ENCODE results near the gene EFCAB12. TPM values are rescaled to one million over a fixed set of nuclear protein-coding genes. Genes with fewer than 3 reads are reported as not detected.

The EFCAB12 gene
- polyA plus RNA-seq, 2 of the 4 experiments (the other 2 are of a cell fraction): 0.62 to 1.1 TPM

DNA sequence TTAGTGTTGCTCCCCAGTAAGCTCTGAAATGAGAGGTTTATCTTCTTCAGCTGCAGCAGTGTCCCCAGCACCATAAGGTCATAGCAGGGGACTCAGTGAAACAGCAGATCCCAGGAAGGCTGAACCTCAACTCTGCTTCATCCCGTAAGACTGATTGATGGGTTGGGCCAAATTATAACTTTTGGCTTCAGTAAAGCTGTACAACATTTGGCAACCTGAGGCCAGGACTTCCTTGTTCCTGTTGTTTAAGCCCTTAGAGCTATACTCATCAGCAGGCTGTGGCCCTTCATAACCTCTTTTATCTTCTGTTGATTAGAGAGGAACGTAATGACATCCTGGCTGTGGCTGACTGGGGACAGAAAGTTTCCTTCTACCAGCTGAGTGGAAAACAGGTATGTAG is 40.6 kb upstream of the EFCAB12 start (continued):
- TF ChIP-seq HES2 (IDR thresholded peaks at IDR 0.05) (no peak), BHLHE40 (IDR thresholded peaks at IDR 0.05; ENCODE audit: low read depth, low read length) (no peak), RNF2 (IDR thresholded peaks at IDR 0.05; ENCODE audit: borderline replicate concordance, low read depth) (no peak), KDM1A (IDR thresholded peaks at IDR 0.05; ENCODE audit: low read depth) (no peak), CHD4 (IDR thresholded peaks at IDR 0.05; ENCODE audit: borderline replicate concordance) (no peak), ATOH8 (CRISPR knock-in tag; IDR thresholded peaks at IDR 0.05; ENCODE audit: low read depth) (no peak), NPAS2 (CRISPR knock-in tag; IDR thresholded peaks at IDR 0.05; ENCODE audit: borderline replicate concordance) (no peak)

DNA sequence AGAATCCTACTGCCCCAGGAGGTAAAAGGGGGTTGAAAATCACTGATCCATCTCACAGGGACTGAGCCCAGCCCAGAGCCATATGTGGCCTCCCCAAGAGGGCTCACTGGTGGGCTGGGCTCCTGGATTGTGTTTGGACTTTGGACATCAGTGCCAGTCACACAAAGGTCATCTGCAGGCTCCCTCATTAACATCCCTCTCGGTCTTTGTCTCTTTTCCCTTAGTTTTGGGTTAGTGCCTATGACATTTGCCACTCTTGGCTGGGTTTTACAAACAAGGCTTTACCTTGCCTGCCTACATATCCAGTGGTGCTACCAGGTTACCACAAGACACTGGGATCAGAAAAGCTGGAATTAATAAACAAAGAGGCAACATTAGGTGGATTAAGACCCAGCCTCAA is 39.5 kb upstream of the EFCAB12 start:
- Histone ChIP-seq H3K4me2 (no peak overlapping the region), H3K9me3 (no peaks in the 10 kb centered on the region), H3K4me3 (no peak overlapping the region), H3K27ac (no peak overlapping the region), H3K4me1 (no peaks in the 10 kb centered on the region)
- DNase-seq (ENCODE audit: low read depth in 1 of 2, low spot score in 1 of 2) (no peak), FAIRE-seq (no peak), ATAC-seq (no peak)
- ChIA-PET CTCF (no interaction called here), POLR2A (no interaction called here)
- TF ChIP-seq CEBPB (IDR thresholded peaks at IDR 0.05) (no peak), JUN (IDR thresholded peaks at IDR 0.05) (no peak), ZC3H11A (IDR thresholded peaks at IDR 0.05) (no peak), KDM1A (IDR thresholded peaks at IDR 0.05; ENCODE audit: low read depth) (no peak)
- 40% methylated on average over 1 of the region's 1 CpG for WGBS (ENCODE audit: missing lambda C conversion rate)

- POLR2A ChIA-PET: no interaction called here
- H3K4me1 ChIP-seq: no peaks in the 10 kb centered on the region
- CTCF ChIA-PET: interaction anchor here (1.0 kb wide), 1 partner anchor 9 kb away, joined by 4 read pairs; no protein-coding TSS in a partner anchor
- TF ChIP-seq MAX (IDR thresholded peaks at IDR 0.05) (no peak), NR3C1 (IDR thresholded peaks at IDR 0.05) (no peak), EP300 (IDR thresholded peaks at IDR 0.05) (no peak), RFX5 (IDR thresholded peaks at IDR 0.05) (no peak), RCOR1 (IDR thresholded peaks at IDR 0.05; ENCODE audit: low read depth, low read length) (no peak), CHD4 (IDR thresholded peaks at IDR 0.05; ENCODE audit: borderline replicate concordance) (no peak), JUN (IDR thresholded peaks at IDR 0.05) (no peak), ATOH8 (CRISPR knock-in tag; IDR thresholded peaks at IDR 0.05; ENCODE audit: low read depth) (no peak), POLR2A (IDR thresholded peaks at IDR 0.05; ENCODE audit: low read length) (no peak), ZC3H11A (IDR thresholded peaks at IDR 0.05) (no peak), CEBPB (IDR thresholded peaks at IDR 0.05) (no peak), POLR2AphosphoS2 (conservative IDR thresholded peaks at IDR 0.05; ENCODE audit: low read length) (no peak), NFE2L2 (conservative IDR thresholded peaks at IDR 0.05; ENCODE audit: low read length) (no peak), FOXS1 (CRISPR knock-in tag; IDR thresholded peaks at IDR 0.05) (no peak)
- TF ChIP-seq, protein P1, sequence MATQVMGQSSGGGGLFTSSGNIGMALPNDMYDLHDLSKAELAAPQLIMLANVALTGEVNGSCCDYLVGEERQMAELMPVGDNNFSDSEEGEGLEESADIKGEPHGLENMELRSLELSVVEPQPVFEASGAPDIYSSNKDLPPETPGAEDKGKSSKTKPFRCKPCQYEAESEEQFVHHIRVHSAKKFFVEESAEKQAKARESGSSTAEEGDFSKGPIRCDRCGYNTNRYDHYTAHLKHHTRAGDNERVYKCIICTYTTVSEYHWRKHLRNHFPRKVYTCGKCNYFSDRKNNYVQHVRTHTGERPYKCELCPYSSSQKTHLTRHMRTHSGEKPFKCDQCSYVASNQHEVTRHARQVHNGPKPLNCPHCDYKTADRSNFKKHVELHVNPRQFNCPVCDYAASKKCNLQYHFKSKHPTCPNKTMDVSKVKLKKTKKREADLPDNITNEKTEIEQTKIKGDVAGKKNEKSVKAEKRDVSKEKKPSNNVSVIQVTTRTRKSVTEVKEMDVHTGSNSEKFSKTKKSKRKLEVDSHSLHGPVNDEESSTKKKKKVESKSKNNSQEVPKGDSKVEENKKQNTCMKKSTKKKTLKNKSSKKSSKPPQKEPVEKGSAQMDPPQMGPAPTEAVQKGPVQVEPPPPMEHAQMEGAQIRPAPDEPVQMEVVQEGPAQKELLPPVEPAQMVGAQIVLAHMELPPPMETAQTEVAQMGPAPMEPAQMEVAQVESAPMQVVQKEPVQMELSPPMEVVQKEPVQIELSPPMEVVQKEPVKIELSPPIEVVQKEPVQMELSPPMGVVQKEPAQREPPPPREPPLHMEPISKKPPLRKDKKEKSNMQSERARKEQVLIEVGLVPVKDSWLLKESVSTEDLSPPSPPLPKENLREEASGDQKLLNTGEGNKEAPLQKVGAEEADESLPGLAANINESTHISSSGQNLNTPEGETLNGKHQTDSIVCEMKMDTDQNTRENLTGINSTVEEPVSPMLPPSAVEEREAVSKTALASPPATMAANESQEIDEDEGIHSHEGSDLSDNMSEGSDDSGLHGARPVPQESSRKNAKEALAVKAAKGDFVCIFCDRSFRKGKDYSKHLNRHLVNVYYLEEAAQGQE (IDR thresholded peaks at IDR 0.05): no peak
- TF ChIP-seq, protein P2, sequence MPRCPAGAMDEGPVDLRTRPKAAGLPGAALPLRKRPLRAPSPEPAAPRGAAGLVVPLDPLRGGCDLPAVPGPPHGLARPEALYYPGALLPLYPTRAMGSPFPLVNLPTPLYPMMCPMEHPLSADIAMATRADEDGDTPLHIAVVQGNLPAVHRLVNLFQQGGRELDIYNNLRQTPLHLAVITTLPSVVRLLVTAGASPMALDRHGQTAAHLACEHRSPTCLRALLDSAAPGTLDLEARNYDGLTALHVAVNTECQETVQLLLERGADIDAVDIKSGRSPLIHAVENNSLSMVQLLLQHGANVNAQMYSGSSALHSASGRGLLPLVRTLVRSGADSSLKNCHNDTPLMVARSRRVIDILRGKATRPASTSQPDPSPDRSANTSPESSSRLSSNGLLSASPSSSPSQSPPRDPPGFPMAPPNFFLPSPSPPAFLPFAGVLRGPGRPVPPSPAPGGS (IDR thresholded peaks at IDR 0.05): no peak
- TF ChIP-seq, protein P3, sequence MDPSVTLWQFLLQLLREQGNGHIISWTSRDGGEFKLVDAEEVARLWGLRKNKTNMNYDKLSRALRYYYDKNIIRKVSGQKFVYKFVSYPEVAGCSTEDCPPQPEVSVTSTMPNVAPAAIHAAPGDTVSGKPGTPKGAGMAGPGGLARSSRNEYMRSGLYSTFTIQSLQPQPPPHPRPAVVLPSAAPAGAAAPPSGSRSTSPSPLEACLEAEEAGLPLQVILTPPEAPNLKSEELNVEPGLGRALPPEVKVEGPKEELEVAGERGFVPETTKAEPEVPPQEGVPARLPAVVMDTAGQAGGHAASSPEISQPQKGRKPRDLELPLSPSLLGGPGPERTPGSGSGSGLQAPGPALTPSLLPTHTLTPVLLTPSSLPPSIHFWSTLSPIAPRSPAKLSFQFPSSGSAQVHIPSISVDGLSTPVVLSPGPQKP (IDR thresholded peaks at IDR 0.05; ENCODE audit: low read depth, low read length): no peak
- DNase-seq (ENCODE audit: low read depth in 1 of 2, low spot score in 1 of 2) (no peak), FAIRE-seq (no peak), ATAC-seq (no peak)
- H3K27ac ChIP-seq: no peak overlapping the region
- H3K9me3 ChIP-seq: no peaks in the 10 kb centered on the region
- H3K4me2 ChIP-seq: no peak overlapping the region
- no peak overlapping the region for H3K4me3 ChIP-seq
- WGBS (ENCODE audit: missing lambda C conversion rate): 90% methylated on average over 4 of the region's 4 CpGs
Measured at GRCh38 chr3:129463716-129464115, 35.3 kb upstream of the EFCAB12 start.

Data from A549 (cell line).